NCI-H446 (cell line): ENCODE measurements around the gene PHF21A.
"Not testable (repeated sequence)": the region's sequence is repeated elsewhere in the genome, so short reads cannot be mapped to it uniquely, and the experiment has no call there.

Experiments used
- DNase-seq, 2 experiments: peaks; one replicate each; lab custom pipeline; 2025; lab: John Stamatoyannopoulos, UW

The PHF21A gene

GRCh38 chr11:46036009-46036408 lies 85.2 kb downstream of the PHF21A start:
- DNase-seq, result no peak

GRCh38 chr11:46034041-46034440 lies 87.2 kb downstream of the PHF21A start:
- DNase-seq, result no peak

GRCh38 chr11:46026606-46027293 lies 94.5 kb downstream of the PHF21A start:
- no peak for DNase-seq

GRCh38 chr11:46020084-46020599 lies 101.1 kb downstream of the PHF21A start:
- DNase-seq, result no peak

- DNase-seq, result no peak
Measured at GRCh38 chr11:46018651-46019050, 102.6 kb downstream of the PHF21A start.

GRCh38 chr11:46017341-46017740 lies 103.9 kb downstream of the PHF21A start:
- no peak for DNase-seq

- no peak for DNase-seq
Measured at GRCh38 chr11:46015941-46016340, 105.3 kb downstream of the PHF21A start.

GRCh38 chr11:46014168-46014567 lies 107.1 kb downstream of the PHF21A start:
- DNase-seq, result not testable (repeated sequence)

GRCh38 chr11:46012185-46012584 lies 109.1 kb downstream of the PHF21A start:
- no peak for DNase-seq

- no peak for DNase-seq
Measured at GRCh38 chr11:46010100-46010499, 111.2 kb downstream of the PHF21A start.

- no peak for DNase-seq
Measured at GRCh38 chr11:46009647-46010046, 111.6 kb downstream of the PHF21A start.

- DNase-seq, result peak; percentile 62 to 80
Measured at GRCh38 chr11:46006418-46007070, 114.7 kb downstream of the PHF21A start.

GRCh38 chr11:46003572-46003971 lies 117.7 kb downstream of the PHF21A start:
- peak; percentile 69 to 73 for DNase-seq

- DNase-seq, result no peak
Measured at GRCh38 chr11:46002189-46002588, 119.1 kb downstream of the PHF21A start.

- DNase-seq, result no peak
Measured at GRCh38 chr11:46001448-46001914, 119.8 kb downstream of the PHF21A start.

GRCh38 chr11:45997599-45997998 lies 123.7 kb downstream of the PHF21A start:
- DNase-seq, result no peak

- no peak for DNase-seq
Measured at GRCh38 chr11:45995342-45995734, 125.9 kb downstream of the PHF21A start.

- DNase-seq, result no peak
Measured at GRCh38 chr11:45994371-45995341, 126.6 kb downstream of the PHF21A start.

GRCh38 chr11:45993531-45994001 lies 127.7 kb downstream of the PHF21A start:
- peak; percentile 66 to 86 for DNase-seq

GRCh38 chr11:45988921-45989320 lies 132.3 kb downstream of the PHF21A start:
- no peak for DNase-seq

GRCh38 chr11:45985212-45985611 lies 136.0 kb downstream of the PHF21A start:
- no peak for DNase-seq

GRCh38 chr11:45984192-45984591 lies 137.1 kb downstream of the PHF21A start:
- DNase-seq, result peak in 1 of 2 experiments; percentile 39
